Colon (tissue), 2 donors: Measurements from ENCODE around the gene SYNE1.
"Not testable (repeated sequence)": the region's sequence is repeated elsewhere in the genome, so short reads cannot be mapped to it uniquely, and the experiment has no call there.

Experiments
- FAIRE-seq: peaks from 2 replicates; lab custom pipeline; 2012; peaks lifted over from hg19 to GRCh38; lab: Jason Lieb, UNC
- donor health status: control.
- donor health status: control.

SYNE1 gene

GRCh38 chr6:152423216-152424103 lies 213.7 kb downstream of the SYNE1 start:
- no peak for FAIRE-seq

- not testable (repeated sequence) for FAIRE-seq
These were observed 215.7 kb downstream of the SYNE1 start for GRCh38 chr6:152421496-152421895.

- no peak for FAIRE-seq
These were observed 216.5 kb downstream of the SYNE1 start for GRCh38 chr6:152420696-152421095.

- no peak for FAIRE-seq
These were observed 218.6 kb downstream of the SYNE1 start for GRCh38 chr6:152418551-152418950.

GRCh38 chr6:152416652-152417051 lies 220.5 kb downstream of the SYNE1 start:
- no peak for FAIRE-seq

GRCh38 chr6:152404936-152405595 lies 232.1 kb downstream of the SYNE1 start:
- no peak for FAIRE-seq

GRCh38 chr6:152404086-152404857 lies 232.9 kb downstream of the SYNE1 start:
- FAIRE-seq = no peak

GRCh38 chr6:152402791-152403190 lies 234.4 kb downstream of the SYNE1 start:
- FAIRE-seq = no peak

GRCh38 chr6:152401978-152402377 lies 235.2 kb downstream of the SYNE1 start:
- FAIRE-seq = no peak

GRCh38 chr6:152399399-152399798 lies 237.8 kb downstream of the SYNE1 start:
- FAIRE-seq = no peak

GRCh38 chr6:152398993-152399392 lies 238.2 kb downstream of the SYNE1 start:
- FAIRE-seq = no peak

- no peak for FAIRE-seq
These were observed 238.8 kb downstream of the SYNE1 start for GRCh38 chr6:152398316-152398715.

GRCh38 chr6:152394303-152394702 lies 242.9 kb downstream of the SYNE1 start:
- no peak for FAIRE-seq

- no peak for FAIRE-seq
These were observed 245.8 kb downstream of the SYNE1 start for GRCh38 chr6:152391179-152391880.

GRCh38 chr6:152387091-152387490 lies 250.1 kb downstream of the SYNE1 start:
- no peak for FAIRE-seq

- FAIRE-seq = no peak
These were observed 251.0 kb downstream of the SYNE1 start for GRCh38 chr6:152386131-152386530.

GRCh38 chr6:152380993-152381898 lies 255.9 kb downstream of the SYNE1 start:
- FAIRE-seq = no peak

GRCh38 chr6:152380351-152380767 lies 256.8 kb downstream of the SYNE1 start:
- no peak for FAIRE-seq

GRCh38 chr6:152379423-152379822 lies 257.7 kb downstream of the SYNE1 start:
- peak; percentile 53 for FAIRE-seq

- FAIRE-seq = no peak
These were observed 259.0 kb downstream of the SYNE1 start for GRCh38 chr6:152378169-152378568.

- no peak for FAIRE-seq
These were observed 262.0 kb downstream of the SYNE1 start for GRCh38 chr6:152375197-152375596.
